Measurements from ENCODE around the gene TMEM266. TPM values are rescaled to one million over a fixed set of nuclear protein-coding genes. Genes with fewer than 3 reads are reported as not detected.

The TMEM266 gene
- total RNA-seq, 1 donor, result under 0.01 TPM

GRCh38 chr15:76169911-76170800 is 110.4 kb downstream of the TMEM266 start:
- no peak for TF ChIP-seq CTCF (IDR thresholded peaks at IDR 0.05; ENCODE audit: insufficient read depth, low read depth, low read length)
- DNase-seq (ENCODE audit: low read depth), result no peak
- H3K4me3 ChIP-seq (ENCODE audit: low read depth, low read length), result no peak overlapping the region

GRCh38 chr15:76172782-76173181 is 113.0 kb downstream of the TMEM266 start:
- DNase-seq (ENCODE audit: low read depth), result no peak
- no peak for TF ChIP-seq CTCF (IDR thresholded peaks at IDR 0.05; ENCODE audit: insufficient read depth, low read depth, low read length)
- no peak overlapping the region for H3K4me3 ChIP-seq (ENCODE audit: low read depth, low read length)

GRCh38 chr15:76173317-76173834 is 113.6 kb downstream of the TMEM266 start:
- no peak for TF ChIP-seq CTCF (IDR thresholded peaks at IDR 0.05; ENCODE audit: insufficient read depth, low read depth, low read length)

GRCh38 chr15:76174654-76175053 is 114.9 kb downstream of the TMEM266 start:
- no peak overlapping the region for H3K4me3 ChIP-seq (ENCODE audit: low read depth, low read length)
- TF ChIP-seq CTCF (IDR thresholded peaks at IDR 0.05; ENCODE audit: insufficient read depth, low read depth, low read length), result no peak
- no peak for DNase-seq (ENCODE audit: low read depth)

More at GRCh38 chr15:76173317-76173834, 113.6 kb downstream of the TMEM266 start:
- DNase-seq (ENCODE audit: low read depth), result no peak
- H3K4me3 ChIP-seq (ENCODE audit: low read depth, low read length), result no peak overlapping the region

- no peak for DNase-seq (ENCODE audit: low read depth)
- no peak overlapping the region for H3K4me3 ChIP-seq (ENCODE audit: low read depth, low read length)
- TF ChIP-seq CTCF (IDR thresholded peaks at IDR 0.05; ENCODE audit: insufficient read depth, low read depth, low read length), result no peak
Observed at GRCh38 chr15:76175442-76175841, 115.7 kb downstream of the TMEM266 start.

- no peak for DNase-seq (ENCODE audit: low read depth)
- no peak for TF ChIP-seq CTCF (IDR thresholded peaks at IDR 0.05; ENCODE audit: insufficient read depth, low read depth, low read length)
- H3K4me3 ChIP-seq (ENCODE audit: low read depth, low read length), result no peak overlapping the region
Observed at GRCh38 chr15:76176059-76176458, 116.3 kb downstream of the TMEM266 start.

Data from fibroblast of villous mesenchyme (primary cell).